ENCODE data around the gene CCDC149. TPM values are rescaled to one million over a fixed set of nuclear protein-coding genes. Genes with fewer than 3 reads are reported as not detected.

Gene CCDC149
- total RNA-seq, 1 donor from 2014 or later = 10.2 TPM

DNA sequence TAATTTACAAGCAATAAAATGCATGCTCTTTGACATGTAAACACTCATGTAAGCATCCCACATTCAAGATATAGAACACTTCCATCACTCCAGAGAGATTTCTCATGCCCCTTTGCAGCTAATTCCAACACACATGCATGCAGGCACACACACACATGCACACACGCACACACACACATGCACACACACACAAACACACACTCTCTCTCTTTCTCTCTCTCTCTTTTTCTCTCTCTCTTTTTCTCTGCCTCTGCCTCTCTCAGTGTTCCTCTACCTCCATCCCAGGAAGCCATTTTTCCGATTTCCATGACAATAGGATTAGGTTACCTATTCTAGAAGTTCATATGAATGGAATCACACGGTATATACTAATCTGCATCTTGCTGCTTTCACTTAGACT lies 129.3 kb downstream of the CCDC149 start:
- Histone ChIP-seq H3K36me3 (ENCODE audit: insufficient read depth, low read length) (no peaks in the 10 kb centered on the region), H3K4me1 (ENCODE audit: insufficient read depth, low read length) (peaks cover 11% of the 10 kb centered on the region), H3K9me3 (ENCODE audit: insufficient read depth, low read depth, low read length) (no peaks in the 10 kb centered on the region), H3K4me2 (ENCODE audit: low read length) (no peak overlapping the region), H2AFZ (ENCODE audit: low read depth, low read length) (no peak overlapping the region), H3K27me3 (ENCODE audit: insufficient read depth, low read length) (no peaks in the 10 kb centered on the region), H3K4me3 (ENCODE audit: insufficient read depth, low read depth, low read length) (no peak overlapping the region), H3K27ac (ENCODE audit: low read depth, low read length) (no peak overlapping the region), H3K9ac (ENCODE audit: low read length) (no peak overlapping the region), H3K79me2 (ENCODE audit: insufficient read depth, low read length) (no peaks in the 10 kb centered on the region), H4K20me1 (ENCODE audit: insufficient read depth, low read length) (no peaks in the 10 kb centered on the region)
- peaks cover 5% of the 10 kb centered on the region for H3K9me3 Mint-ChIP-seq (ENCODE audit: unreplicated experiment)
- FAIRE-seq (no peak), DNase-seq (ENCODE audit: low read depth) (no peak)
- H3K4me3 Mint-ChIP-seq (ENCODE audit: unreplicated experiment) = no peak overlapping the region
- no peaks in the 10 kb centered on the region for H3K27me3 Mint-ChIP-seq (ENCODE audit: low read depth, unreplicated experiment)
- peaks cover 5% of the 10 kb centered on the region for H3K4me1 Mint-ChIP-seq (ENCODE audit: low read depth, unreplicated experiment)
- TF ChIP-seq EZH2 (IDR thresholded peaks at IDR 0.05; ENCODE audit: insufficient read depth, low read length) = no peak
- TF ChIP-seq CTCF (IDR thresholded peaks at IDR 0.05; ENCODE audit: insufficient read depth, low read depth, low read length) = no peak
- no peaks in the 10 kb centered on the region for H3K36me3 Mint-ChIP-seq (ENCODE audit: low read depth, unreplicated experiment)
- no peak overlapping the region for H3K27ac Mint-ChIP-seq (ENCODE audit: unreplicated experiment)

GRCh38 chr4:24781999-24782745 lies 130.7 kb downstream of the CCDC149 start:
- H3K4me2 ChIP-seq (ENCODE audit: low read length) = no peak overlapping the region
- H3K27ac Mint-ChIP-seq (ENCODE audit: unreplicated experiment) = no peak overlapping the region
- peaks cover 5% of the 10 kb centered on the region for H3K4me1 Mint-ChIP-seq (ENCODE audit: low read depth, unreplicated experiment)
- H3K27me3 ChIP-seq (ENCODE audit: insufficient read depth, low read length) = no peaks in the 10 kb centered on the region
- DNase-seq (ENCODE audit: low read depth) (no peak), FAIRE-seq (no peak)
- H3K9me3 Mint-ChIP-seq (ENCODE audit: unreplicated experiment) = peaks cover 2% of the 10 kb centered on the region
- TF ChIP-seq CTCF (IDR thresholded peaks at IDR 0.05; ENCODE audit: insufficient read depth, low read depth, low read length) (no peak), EZH2 (IDR thresholded peaks at IDR 0.05; ENCODE audit: insufficient read depth, low read length) (no peak)
- peaks cover 18% of the 10 kb centered on the region for H3K4me1 ChIP-seq (ENCODE audit: insufficient read depth, low read length)
- no peaks in the 10 kb centered on the region for H3K36me3 Mint-ChIP-seq (ENCODE audit: low read depth, unreplicated experiment)
- H2AFZ ChIP-seq (ENCODE audit: low read depth, low read length) = no peak overlapping the region
- no peak overlapping the region for H3K4me3 ChIP-seq (ENCODE audit: insufficient read depth, low read depth, low read length)
- no peak overlapping the region for H3K4me3 Mint-ChIP-seq (ENCODE audit: unreplicated experiment)
- no peaks in the 10 kb centered on the region for H3K79me2 ChIP-seq (ENCODE audit: insufficient read depth, low read length)
- H3K9me3 ChIP-seq (ENCODE audit: insufficient read depth, low read depth, low read length) = no peaks in the 10 kb centered on the region
- no peaks in the 10 kb centered on the region for H4K20me1 ChIP-seq (ENCODE audit: insufficient read depth, low read length)
- no peak overlapping the region for H3K9ac ChIP-seq (ENCODE audit: low read length)
- no peaks in the 10 kb centered on the region for H3K36me3 ChIP-seq (ENCODE audit: insufficient read depth, low read length)
- no peaks in the 10 kb centered on the region for H3K27me3 Mint-ChIP-seq (ENCODE audit: low read depth, unreplicated experiment)
- no peak overlapping the region for H3K27ac ChIP-seq (ENCODE audit: low read depth, low read length)

- no peaks in the 10 kb centered on the region for H3K36me3 Mint-ChIP-seq (ENCODE audit: low read depth, unreplicated experiment)
- Histone ChIP-seq H3K4me2 (ENCODE audit: low read length) (no peak overlapping the region), H3K9ac (ENCODE audit: low read length) (no peak overlapping the region), H3K4me1 (ENCODE audit: insufficient read depth, low read length) (peaks cover 18% of the 10 kb centered on the region), H3K79me2 (ENCODE audit: insufficient read depth, low read length) (no peaks in the 10 kb centered on the region), H3K27me3 (ENCODE audit: insufficient read depth, low read length) (no peaks in the 10 kb centered on the region), H4K20me1 (ENCODE audit: insufficient read depth, low read length) (no peaks in the 10 kb centered on the region), H3K27ac (ENCODE audit: low read depth, low read length) (no peak overlapping the region), H3K36me3 (ENCODE audit: insufficient read depth, low read length) (no peaks in the 10 kb centered on the region), H3K9me3 (ENCODE audit: insufficient read depth, low read depth, low read length) (no peaks in the 10 kb centered on the region), H2AFZ (ENCODE audit: low read depth, low read length) (no peak overlapping the region), H3K4me3 (ENCODE audit: insufficient read depth, low read depth, low read length) (no peak overlapping the region)
- H3K4me3 Mint-ChIP-seq (ENCODE audit: unreplicated experiment) = no peak overlapping the region
- DNase-seq (ENCODE audit: low read depth) = no peak
- peaks cover 2% of the 10 kb centered on the region for H3K9me3 Mint-ChIP-seq (ENCODE audit: unreplicated experiment)
- H3K4me1 Mint-ChIP-seq (ENCODE audit: low read depth, unreplicated experiment) = peaks cover 5% of the 10 kb centered on the region
- H3K27ac Mint-ChIP-seq (ENCODE audit: unreplicated experiment) = no peak overlapping the region
- FAIRE-seq = no peak
- H3K27me3 Mint-ChIP-seq (ENCODE audit: low read depth, unreplicated experiment) = no peaks in the 10 kb centered on the region
- no peak for TF ChIP-seq EZH2 (IDR thresholded peaks at IDR 0.05; ENCODE audit: insufficient read depth, low read length)
- no peak for TF ChIP-seq CTCF (IDR thresholded peaks at IDR 0.05; ENCODE audit: insufficient read depth, low read depth, low read length)
Observed at GRCh38 chr4:24780936-24781495, 131.8 kb downstream of the CCDC149 start.

All from astrocyte (in vitro differentiated cells and primary cell).